ENCODE results near the gene GRAP2.

DNA sequence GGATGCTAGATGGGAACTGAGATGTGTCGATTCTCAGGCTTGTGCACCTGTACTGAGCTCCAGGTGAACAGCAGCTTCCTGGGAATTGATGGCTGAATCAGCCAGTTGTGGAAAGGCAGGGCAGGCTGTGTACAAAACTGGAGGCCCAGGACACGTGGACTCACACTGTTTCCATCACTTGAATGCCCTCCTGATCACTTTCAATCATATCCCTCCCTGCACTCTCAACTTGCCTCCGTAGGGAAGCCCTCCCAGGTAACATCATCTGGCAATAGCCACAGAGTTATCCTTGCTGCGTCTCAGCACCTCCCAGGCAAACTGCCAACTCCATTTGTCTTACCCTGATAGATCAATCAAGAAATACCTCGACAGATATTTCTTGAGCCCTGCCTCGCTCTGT, 104.0 kb downstream of the GRAP2 start:
- TF ChIP-seq, protein P1, sequence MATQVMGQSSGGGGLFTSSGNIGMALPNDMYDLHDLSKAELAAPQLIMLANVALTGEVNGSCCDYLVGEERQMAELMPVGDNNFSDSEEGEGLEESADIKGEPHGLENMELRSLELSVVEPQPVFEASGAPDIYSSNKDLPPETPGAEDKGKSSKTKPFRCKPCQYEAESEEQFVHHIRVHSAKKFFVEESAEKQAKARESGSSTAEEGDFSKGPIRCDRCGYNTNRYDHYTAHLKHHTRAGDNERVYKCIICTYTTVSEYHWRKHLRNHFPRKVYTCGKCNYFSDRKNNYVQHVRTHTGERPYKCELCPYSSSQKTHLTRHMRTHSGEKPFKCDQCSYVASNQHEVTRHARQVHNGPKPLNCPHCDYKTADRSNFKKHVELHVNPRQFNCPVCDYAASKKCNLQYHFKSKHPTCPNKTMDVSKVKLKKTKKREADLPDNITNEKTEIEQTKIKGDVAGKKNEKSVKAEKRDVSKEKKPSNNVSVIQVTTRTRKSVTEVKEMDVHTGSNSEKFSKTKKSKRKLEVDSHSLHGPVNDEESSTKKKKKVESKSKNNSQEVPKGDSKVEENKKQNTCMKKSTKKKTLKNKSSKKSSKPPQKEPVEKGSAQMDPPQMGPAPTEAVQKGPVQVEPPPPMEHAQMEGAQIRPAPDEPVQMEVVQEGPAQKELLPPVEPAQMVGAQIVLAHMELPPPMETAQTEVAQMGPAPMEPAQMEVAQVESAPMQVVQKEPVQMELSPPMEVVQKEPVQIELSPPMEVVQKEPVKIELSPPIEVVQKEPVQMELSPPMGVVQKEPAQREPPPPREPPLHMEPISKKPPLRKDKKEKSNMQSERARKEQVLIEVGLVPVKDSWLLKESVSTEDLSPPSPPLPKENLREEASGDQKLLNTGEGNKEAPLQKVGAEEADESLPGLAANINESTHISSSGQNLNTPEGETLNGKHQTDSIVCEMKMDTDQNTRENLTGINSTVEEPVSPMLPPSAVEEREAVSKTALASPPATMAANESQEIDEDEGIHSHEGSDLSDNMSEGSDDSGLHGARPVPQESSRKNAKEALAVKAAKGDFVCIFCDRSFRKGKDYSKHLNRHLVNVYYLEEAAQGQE (IDR thresholded peaks at IDR 0.05; ENCODE audit: low read depth, low read length): no peak
- TF ChIP-seq, protein P2, sequence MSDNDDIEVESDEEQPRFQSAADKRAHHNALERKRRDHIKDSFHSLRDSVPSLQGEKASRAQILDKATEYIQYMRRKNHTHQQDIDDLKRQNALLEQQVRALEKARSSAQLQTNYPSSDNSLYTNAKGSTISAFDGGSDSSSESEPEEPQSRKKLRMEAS (IDR thresholded peaks at IDR 0.05; ENCODE audit: low read depth): no peak
- TF ChIP-seq POLR2AphosphoS5 (IDR thresholded peaks at IDR 0.05; ENCODE audit: low read depth, low read length) (no peak), SIN3A (IDR thresholded peaks at IDR 0.05; ENCODE audit: borderline replicate concordance, low read depth, low read length) (no peak), JUND (IDR thresholded peaks at IDR 0.05) (no peak), FOXM1 (IDR thresholded peaks at IDR 0.05; ENCODE audit: low read depth) (no peak)
- TF ChIP-seq, protein P3, sequence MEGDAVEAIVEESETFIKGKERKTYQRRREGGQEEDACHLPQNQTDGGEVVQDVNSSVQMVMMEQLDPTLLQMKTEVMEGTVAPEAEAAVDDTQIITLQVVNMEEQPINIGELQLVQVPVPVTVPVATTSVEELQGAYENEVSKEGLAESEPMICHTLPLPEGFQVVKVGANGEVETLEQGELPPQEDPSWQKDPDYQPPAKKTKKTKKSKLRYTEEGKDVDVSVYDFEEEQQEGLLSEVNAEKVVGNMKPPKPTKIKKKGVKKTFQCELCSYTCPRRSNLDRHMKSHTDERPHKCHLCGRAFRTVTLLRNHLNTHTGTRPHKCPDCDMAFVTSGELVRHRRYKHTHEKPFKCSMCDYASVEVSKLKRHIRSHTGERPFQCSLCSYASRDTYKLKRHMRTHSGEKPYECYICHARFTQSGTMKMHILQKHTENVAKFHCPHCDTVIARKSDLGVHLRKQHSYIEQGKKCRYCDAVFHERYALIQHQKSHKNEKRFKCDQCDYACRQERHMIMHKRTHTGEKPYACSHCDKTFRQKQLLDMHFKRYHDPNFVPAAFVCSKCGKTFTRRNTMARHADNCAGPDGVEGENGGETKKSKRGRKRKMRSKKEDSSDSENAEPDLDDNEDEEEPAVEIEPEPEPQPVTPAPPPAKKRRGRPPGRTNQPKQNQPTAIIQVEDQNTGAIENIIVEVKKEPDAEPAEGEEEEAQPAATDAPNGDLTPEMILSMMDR (IDR thresholded peaks at IDR 0.05): no peak
- TF ChIP-seq, protein P4, sequence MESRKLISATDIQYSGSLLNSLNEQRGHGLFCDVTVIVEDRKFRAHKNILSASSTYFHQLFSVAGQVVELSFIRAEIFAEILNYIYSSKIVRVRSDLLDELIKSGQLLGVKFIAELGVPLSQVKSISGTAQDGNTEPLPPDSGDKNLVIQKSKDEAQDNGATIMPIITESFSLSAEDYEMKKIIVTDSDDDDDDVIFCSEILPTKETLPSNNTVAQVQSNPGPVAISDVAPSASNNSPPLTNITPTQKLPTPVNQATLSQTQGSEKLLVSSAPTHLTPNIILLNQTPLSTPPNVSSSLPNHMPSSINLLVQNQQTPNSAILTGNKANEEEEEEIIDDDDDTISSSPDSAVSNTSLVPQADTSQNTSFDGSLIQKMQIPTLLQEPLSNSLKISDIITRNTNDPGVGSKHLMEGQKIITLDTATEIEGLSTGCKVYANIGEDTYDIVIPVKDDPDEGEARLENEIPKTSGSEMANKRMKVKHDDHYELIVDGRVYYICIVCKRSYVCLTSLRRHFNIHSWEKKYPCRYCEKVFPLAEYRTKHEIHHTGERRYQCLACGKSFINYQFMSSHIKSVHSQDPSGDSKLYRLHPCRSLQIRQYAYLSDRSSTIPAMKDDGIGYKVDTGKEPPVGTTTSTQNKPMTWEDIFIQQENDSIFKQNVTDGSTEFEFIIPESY (IDR thresholded peaks at IDR 0.05; ENCODE audit: borderline replicate concordance, low read depth): no peak
